Mesothelial cell of epicardium (in vitro differentiated cells): ENCODE results near the gene NEK6. TPM values are rescaled to one million over a fixed set of nuclear protein-coding genes. Genes with fewer than 3 reads are reported as not detected.

Experiments
- DNase-seq, 2 experiments: peaks; one replicate each; pipeline ENCODE4 v3.0.0; 2021; ENCODE audit warnings: low spot score in 2 of 2; ENCODE audit not compliant: unreplicated experiment in 2 of 2
- H3K27ac Mint-ChIP-seq: 2 replicates; pipeline ENCODE4 v1.8.0; 2021; ENCODE audit warnings: mixed read lengths
- H3K27me3 Mint-ChIP-seq: 2 replicates; pipeline ENCODE4 v1.8.0; 2021; ENCODE audit warnings: low read depth, mixed read lengths
- H3K36me3 Mint-ChIP-seq: 2 replicates; pipeline ENCODE4 v1.8.0; 2021; ENCODE audit warnings: mixed read lengths
- H3K4me1 Mint-ChIP-seq: 2 replicates; pipeline ENCODE4 v1.8.0; 2021; ENCODE audit warnings: mixed read lengths
- H3K4me3 Mint-ChIP-seq: 2 replicates; pipeline ENCODE4 v1.8.0; 2021; ENCODE audit warnings: mild to moderate bottlenecking, moderate library complexity, mixed read lengths
- H3K9me3 Mint-ChIP-seq: 2 replicates; pipeline ENCODE4 v1.8.0; 2021; ENCODE audit warnings: mixed read lengths
- total RNA-seq: library from RNA; stranded (reverse); gene quantifications from 3 replicates; pipeline ENCODE4 v1.2.1, GENCODE V29; 2021
- TF ChIP-seq, protein P1 (sequence below): fragments of 200-600 bp; sonication (generic); IDR thresholded peaks from one replicate; pipeline ENCODE4 v1.5.0; 2021; ENCODE audit warnings: antibody characterized with exemption; ENCODE audit not compliant: unreplicated experiment

The NEK6 gene
- total RNA-seq, 1 donor from 2014 or later = 42.9 TPM

DNA sequence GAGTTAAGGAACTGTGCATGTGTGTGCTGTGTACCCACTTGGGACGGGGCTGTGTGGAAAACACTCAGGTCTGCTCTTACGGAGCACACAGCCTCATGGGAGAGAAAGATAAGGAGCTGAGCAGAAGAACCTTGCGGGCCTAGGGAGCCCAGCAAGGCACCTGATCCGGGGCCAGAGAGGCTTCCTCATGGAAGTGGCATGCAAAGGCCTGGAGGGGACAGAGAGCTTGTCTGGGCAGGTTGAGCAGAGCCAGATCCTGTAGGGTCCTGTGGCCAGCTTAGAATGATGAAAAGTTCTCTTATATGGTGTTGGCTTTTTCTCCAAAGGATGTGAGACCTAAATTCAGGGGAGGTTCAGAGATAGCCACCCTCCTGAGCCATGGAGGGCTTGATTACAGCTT, 45.2 kb downstream of the NEK6 start:
- Mint-ChIP-seq H3K9me3 (no peaks in the 10 kb centered on the region), H3K27ac (no peak overlapping the region), H3K27me3 (no peaks in the 10 kb centered on the region), H3K36me3 (no peaks in the 10 kb centered on the region), H3K4me3 (no peak overlapping the region), H3K4me1 (peaks cover 9% of the 10 kb centered on the region)
- TF ChIP-seq, protein P1, sequence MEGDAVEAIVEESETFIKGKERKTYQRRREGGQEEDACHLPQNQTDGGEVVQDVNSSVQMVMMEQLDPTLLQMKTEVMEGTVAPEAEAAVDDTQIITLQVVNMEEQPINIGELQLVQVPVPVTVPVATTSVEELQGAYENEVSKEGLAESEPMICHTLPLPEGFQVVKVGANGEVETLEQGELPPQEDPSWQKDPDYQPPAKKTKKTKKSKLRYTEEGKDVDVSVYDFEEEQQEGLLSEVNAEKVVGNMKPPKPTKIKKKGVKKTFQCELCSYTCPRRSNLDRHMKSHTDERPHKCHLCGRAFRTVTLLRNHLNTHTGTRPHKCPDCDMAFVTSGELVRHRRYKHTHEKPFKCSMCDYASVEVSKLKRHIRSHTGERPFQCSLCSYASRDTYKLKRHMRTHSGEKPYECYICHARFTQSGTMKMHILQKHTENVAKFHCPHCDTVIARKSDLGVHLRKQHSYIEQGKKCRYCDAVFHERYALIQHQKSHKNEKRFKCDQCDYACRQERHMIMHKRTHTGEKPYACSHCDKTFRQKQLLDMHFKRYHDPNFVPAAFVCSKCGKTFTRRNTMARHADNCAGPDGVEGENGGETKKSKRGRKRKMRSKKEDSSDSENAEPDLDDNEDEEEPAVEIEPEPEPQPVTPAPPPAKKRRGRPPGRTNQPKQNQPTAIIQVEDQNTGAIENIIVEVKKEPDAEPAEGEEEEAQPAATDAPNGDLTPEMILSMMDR = no peak
- no peak for DNase-seq

DNA sequence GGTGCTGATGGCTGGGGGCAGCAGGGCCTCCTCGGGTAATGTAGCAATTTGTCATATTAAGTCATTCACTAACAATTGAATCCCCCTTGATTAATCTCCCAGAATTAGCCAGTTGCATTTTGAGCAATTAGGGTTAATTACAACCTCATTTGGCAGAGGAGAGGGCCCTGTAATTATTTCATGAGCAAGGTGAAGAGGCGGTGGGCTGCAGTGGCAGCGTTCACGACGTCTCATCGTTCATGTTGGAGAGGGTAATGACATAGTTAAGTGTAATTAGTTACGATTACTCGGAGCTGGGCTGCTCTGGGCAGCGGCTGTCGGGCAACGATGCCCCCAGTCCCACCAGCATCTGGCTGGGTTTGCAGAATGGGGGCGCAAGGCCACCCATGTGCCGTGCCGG, 46.0 kb downstream of the NEK6 start:
- DNase-seq = no peak
- H3K27me3 Mint-ChIP-seq = no peaks in the 10 kb centered on the region
- no peak overlapping the region for H3K27ac Mint-ChIP-seq
- H3K36me3 Mint-ChIP-seq = no peaks in the 10 kb centered on the region
- TF ChIP-seq, protein P1 = no peak
- H3K4me3 Mint-ChIP-seq = no peak overlapping the region
- no peaks in the 10 kb centered on the region for H3K9me3 Mint-ChIP-seq
- H3K4me1 Mint-ChIP-seq = peaks cover 9% of the 10 kb centered on the region

DNA sequence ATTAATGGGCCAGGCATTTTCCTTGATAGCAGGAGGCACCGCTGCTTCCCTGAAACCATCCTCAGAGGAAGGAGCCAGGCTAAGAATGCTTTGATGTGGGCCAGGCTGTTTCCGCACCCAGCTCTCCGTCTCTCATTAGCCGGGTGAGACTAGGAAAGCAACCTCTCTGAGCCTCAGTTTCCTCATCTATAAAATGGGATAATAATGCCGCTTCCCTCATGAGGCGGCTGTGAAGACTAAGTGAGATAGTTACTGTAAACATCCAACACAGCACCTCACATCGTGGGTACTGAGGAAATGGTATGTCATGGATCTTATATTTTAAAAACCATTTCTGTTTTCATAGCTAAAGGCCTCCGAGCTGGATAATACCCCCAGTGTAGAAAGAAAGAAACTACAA, 46.5 kb downstream of the NEK6 start:
- H3K4me1 Mint-ChIP-seq = peaks cover 6% of the 10 kb centered on the region
- no peaks in the 10 kb centered on the region for H3K27me3 Mint-ChIP-seq
- no peaks in the 10 kb centered on the region for H3K9me3 Mint-ChIP-seq
- no peak overlapping the region for H3K4me3 Mint-ChIP-seq
- TF ChIP-seq, protein P1 = no peak
- H3K36me3 Mint-ChIP-seq = no peaks in the 10 kb centered on the region
- DNase-seq = no peak
- H3K27ac Mint-ChIP-seq = no peak overlapping the region

DNA sequence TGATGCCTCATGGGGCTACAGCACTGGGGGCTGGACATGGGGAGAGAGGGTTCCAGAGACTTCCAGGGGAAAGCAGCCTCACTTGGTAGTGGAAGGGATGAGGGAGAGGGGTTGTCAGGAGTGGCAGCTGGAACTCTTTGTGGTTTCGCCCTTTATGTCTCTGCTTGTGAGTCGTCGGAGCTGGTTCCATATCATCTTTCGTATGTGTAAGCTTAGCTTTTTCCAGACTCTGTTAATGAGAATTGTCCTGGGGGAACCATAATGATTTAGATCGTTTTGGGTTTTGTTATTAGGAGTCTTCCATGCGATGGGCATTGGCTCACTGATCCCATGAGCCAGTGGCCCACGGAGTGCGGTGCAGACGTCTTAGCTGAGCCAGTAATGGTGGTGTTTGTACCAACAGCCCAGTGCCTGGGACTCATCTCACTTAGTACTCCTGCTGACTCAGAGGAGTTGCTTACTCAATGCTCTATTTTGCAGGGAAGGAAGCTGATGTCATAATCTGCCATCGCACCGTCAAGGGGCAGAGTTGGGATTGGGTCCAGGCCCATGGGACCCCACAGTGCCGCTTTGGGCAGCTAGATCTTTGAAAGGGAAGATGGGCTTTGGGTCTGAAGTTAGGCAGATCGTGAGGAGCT, 48.5 kb downstream of the NEK6 start:
- Mint-ChIP-seq H3K9me3 (no peaks in the 10 kb centered on the region), H3K27ac (no peak overlapping the region), H3K4me1 (no peaks in the 10 kb centered on the region), H3K4me3 (no peak overlapping the region), H3K36me3 (peaks cover 2% of the 10 kb centered on the region), H3K27me3 (no peaks in the 10 kb centered on the region)
- DNase-seq = no peak
- TF ChIP-seq, protein P1 = no peak

DNA sequence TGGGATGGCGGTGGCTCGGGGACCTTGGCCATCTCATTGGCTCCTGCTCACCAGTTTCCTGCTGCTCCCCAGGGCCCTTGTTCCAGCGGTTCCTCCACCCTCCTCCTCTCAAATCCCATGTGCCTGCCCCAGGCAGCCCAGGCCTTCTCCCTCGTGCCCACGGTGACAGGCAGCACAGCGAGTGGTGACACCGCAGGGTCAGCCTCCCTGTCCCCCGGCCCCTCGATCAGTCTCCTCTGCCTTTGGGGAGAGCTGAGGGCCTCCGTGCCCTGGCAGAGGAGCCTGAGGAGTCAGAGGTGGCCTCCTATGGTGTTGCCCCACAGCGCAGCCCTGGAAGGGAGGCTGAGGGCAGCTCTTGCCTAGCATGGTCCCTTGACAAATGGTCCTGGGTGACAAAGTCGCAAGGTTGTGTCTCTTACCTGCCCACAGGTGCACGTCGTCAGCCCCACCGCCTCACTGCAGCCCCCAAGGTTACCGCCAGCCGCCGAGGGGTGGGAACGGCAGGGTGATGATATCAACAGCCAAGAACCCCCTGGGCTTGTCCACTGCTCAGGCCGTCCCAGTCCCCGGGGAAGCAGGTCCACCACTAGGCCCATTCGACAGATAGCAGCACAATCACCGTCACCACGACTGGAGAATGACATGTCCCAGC, 49.8 kb downstream of the NEK6 start:
- Mint-ChIP-seq H3K4me3 (no peak overlapping the region), H3K4me1 (no peaks in the 10 kb centered on the region), H3K27ac (no peak overlapping the region), H3K9me3 (no peaks in the 10 kb centered on the region), H3K27me3 (no peaks in the 10 kb centered on the region), H3K36me3 (peaks cover 2% of the 10 kb centered on the region)
- DNase-seq = no peak
- TF ChIP-seq, protein P1 = no peak
